HL-60 (cell line): ENCODE measurements around the gene GABRQ.
"Not testable (repeated sequence)": the region's sequence is repeated elsewhere in the genome, so short reads cannot be mapped to it uniquely, and the experiment has no call there.

Experiments
- POLR2AphosphoS5 ChIP-seq: IDR thresholded peaks from 2 replicates; pipeline ENCODE4 v1.6.1; 2012; ENCODE audit warnings: low read depth
- TF ChIP-seq, protein P1 (sequence below): IDR thresholded peaks from 2 replicates; pipeline ENCODE4 v1.6.1; 2012; ENCODE audit warnings: low read depth; ENCODE audit not compliant: insufficient replicate concordance
- TF ChIP-seq, protein P2 (sequence below): IDR thresholded peaks from one replicate; pipeline ENCODE4 v1.5.1; 2011; ENCODE audit warnings: low read length, control low read depth, inconsistent platforms; ENCODE audit not compliant: insufficient read depth

GRCh38 chrX:152681012-152681411 is 43.3 kb downstream of the GABRQ start:
- TF ChIP-seq, protein P1, sequence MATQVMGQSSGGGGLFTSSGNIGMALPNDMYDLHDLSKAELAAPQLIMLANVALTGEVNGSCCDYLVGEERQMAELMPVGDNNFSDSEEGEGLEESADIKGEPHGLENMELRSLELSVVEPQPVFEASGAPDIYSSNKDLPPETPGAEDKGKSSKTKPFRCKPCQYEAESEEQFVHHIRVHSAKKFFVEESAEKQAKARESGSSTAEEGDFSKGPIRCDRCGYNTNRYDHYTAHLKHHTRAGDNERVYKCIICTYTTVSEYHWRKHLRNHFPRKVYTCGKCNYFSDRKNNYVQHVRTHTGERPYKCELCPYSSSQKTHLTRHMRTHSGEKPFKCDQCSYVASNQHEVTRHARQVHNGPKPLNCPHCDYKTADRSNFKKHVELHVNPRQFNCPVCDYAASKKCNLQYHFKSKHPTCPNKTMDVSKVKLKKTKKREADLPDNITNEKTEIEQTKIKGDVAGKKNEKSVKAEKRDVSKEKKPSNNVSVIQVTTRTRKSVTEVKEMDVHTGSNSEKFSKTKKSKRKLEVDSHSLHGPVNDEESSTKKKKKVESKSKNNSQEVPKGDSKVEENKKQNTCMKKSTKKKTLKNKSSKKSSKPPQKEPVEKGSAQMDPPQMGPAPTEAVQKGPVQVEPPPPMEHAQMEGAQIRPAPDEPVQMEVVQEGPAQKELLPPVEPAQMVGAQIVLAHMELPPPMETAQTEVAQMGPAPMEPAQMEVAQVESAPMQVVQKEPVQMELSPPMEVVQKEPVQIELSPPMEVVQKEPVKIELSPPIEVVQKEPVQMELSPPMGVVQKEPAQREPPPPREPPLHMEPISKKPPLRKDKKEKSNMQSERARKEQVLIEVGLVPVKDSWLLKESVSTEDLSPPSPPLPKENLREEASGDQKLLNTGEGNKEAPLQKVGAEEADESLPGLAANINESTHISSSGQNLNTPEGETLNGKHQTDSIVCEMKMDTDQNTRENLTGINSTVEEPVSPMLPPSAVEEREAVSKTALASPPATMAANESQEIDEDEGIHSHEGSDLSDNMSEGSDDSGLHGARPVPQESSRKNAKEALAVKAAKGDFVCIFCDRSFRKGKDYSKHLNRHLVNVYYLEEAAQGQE: not testable (repeated sequence)
- TF ChIP-seq, protein P2, sequence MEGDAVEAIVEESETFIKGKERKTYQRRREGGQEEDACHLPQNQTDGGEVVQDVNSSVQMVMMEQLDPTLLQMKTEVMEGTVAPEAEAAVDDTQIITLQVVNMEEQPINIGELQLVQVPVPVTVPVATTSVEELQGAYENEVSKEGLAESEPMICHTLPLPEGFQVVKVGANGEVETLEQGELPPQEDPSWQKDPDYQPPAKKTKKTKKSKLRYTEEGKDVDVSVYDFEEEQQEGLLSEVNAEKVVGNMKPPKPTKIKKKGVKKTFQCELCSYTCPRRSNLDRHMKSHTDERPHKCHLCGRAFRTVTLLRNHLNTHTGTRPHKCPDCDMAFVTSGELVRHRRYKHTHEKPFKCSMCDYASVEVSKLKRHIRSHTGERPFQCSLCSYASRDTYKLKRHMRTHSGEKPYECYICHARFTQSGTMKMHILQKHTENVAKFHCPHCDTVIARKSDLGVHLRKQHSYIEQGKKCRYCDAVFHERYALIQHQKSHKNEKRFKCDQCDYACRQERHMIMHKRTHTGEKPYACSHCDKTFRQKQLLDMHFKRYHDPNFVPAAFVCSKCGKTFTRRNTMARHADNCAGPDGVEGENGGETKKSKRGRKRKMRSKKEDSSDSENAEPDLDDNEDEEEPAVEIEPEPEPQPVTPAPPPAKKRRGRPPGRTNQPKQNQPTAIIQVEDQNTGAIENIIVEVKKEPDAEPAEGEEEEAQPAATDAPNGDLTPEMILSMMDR: not testable (repeated sequence)
- TF ChIP-seq POLR2AphosphoS5: not testable (repeated sequence)
